RWPE2 (cell line): ENCODE data around the gene IRX5.

Source experiments
- ATAC-seq: fragments of 200-7000 bp; cut with Tn5 transposase; 3 replicates; pipeline ENCODE4 v1.9.1; 2021; ENCODE audit warnings: low read depth
- DNase-seq: peaks from one replicate; pipeline ENCODE4 v3.0.0-alpha.2; 2020; ENCODE audit warnings: low spot score
- H3K27ac ChIP-seq: fragments of 450-650 bp; 2 replicates; pipeline ENCODE4 v1.5.1; 2017; ENCODE audit warnings: mild to moderate bottlenecking; ENCODE audit not compliant: poor library complexity, severe bottlenecking
- H3K27me3 ChIP-seq: fragments of 250-450 bp; sonication (Bioruptor Pico); 2 replicates; pipeline ENCODE4 v1.5.1; 2021; ENCODE audit warnings: mild to moderate bottlenecking, moderate library complexity; ENCODE audit not compliant: insufficient read depth, poor library complexity, severe bottlenecking
- H3K36me3 ChIP-seq: fragments of 250-450 bp; sonication (Bioruptor Pico); 2 replicates; pipeline ENCODE4 v1.5.1; 2020; ENCODE audit warnings: low read depth, mild to moderate bottlenecking, moderate library complexity
- H3K4me1 ChIP-seq: fragments of 250-450 bp; sonication (Bioruptor Pico); 2 replicates; pipeline ENCODE4 v1.5.1; 2021; ENCODE audit warnings: mild to moderate bottlenecking, moderate library complexity; ENCODE audit not compliant: insufficient read depth, poor library complexity, severe bottlenecking
- H3K4me3 ChIP-seq: fragments of 250-450 bp; sonication (Bioruptor Pico); 2 replicates; pipeline ENCODE4 v1.5.1; 2021; ENCODE audit warnings: mild to moderate bottlenecking, moderate library complexity; ENCODE audit not compliant: severe bottlenecking
- H3K9me3 ChIP-seq: fragments of 250-450 bp; sonication (Bioruptor Pico); 2 replicates; pipeline ENCODE4 v1.5.1; 2021; ENCODE audit warnings: mild to moderate bottlenecking, moderate library complexity; ENCODE audit not compliant: severe bottlenecking
- TF ChIP-seq, protein P1 (sequence below): fragments of 450-650 bp; IDR thresholded peaks from one replicate; pipeline ENCODE4 v1.5.1; 2017; ENCODE audit warnings: mild to moderate bottlenecking, moderate library complexity; ENCODE audit not compliant: poor library complexity, severe bottlenecking

The IRX5 gene

DNA sequence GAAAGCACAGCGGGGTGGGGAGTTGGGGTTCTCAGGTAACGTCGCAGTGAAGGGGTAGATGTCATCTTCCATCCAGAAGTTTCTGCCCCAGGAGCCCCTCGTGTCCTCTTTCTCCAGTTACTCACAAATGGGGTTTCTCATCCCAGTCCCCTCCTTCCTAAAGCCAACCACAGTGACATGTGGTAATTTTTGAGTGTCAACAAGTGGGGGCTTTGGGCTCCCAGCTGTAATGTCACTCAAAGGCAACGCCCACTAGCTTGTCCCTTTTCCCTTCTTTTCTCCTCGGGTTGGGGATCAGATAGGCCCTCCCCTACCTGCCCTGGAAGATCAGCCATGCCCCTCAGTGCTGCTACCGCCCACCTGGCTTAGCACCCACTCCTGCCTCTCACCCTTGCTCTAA, 14.4 kb downstream of the IRX5 start:
- H3K27me3 ChIP-seq, result no peaks in the 10 kb centered on the region
- TF ChIP-seq, protein P1, sequence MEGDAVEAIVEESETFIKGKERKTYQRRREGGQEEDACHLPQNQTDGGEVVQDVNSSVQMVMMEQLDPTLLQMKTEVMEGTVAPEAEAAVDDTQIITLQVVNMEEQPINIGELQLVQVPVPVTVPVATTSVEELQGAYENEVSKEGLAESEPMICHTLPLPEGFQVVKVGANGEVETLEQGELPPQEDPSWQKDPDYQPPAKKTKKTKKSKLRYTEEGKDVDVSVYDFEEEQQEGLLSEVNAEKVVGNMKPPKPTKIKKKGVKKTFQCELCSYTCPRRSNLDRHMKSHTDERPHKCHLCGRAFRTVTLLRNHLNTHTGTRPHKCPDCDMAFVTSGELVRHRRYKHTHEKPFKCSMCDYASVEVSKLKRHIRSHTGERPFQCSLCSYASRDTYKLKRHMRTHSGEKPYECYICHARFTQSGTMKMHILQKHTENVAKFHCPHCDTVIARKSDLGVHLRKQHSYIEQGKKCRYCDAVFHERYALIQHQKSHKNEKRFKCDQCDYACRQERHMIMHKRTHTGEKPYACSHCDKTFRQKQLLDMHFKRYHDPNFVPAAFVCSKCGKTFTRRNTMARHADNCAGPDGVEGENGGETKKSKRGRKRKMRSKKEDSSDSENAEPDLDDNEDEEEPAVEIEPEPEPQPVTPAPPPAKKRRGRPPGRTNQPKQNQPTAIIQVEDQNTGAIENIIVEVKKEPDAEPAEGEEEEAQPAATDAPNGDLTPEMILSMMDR, result no peak

DNA sequence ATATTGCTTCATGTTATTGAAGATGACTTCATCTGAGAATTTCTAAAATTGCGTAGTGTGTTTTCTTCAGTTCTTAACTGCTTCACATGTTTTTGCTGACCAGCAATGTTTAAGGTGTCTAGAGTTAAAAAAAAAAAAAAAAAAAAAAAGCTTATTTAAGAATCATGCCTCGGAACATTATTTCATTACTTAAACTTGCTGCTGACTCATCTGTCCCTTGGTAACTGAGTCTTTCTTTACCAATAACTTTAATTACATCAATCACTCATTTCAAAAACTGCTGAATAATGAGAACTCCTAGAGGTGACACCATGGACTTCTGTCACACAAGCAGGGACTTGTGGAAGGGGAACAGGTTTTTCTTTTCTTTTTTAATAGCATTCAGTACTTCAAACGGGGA, 16.2 kb downstream of the IRX5 start:
- Histone ChIP-seq H3K27me3 (no peaks in the 10 kb centered on the region), H3K9me3 (no peaks in the 10 kb centered on the region), H3K4me1 (no peaks in the 10 kb centered on the region), H3K4me3 (no peak overlapping the region), H3K36me3 (no peaks in the 10 kb centered on the region), H3K27ac (no peak overlapping the region)
- TF ChIP-seq, protein P1, result no peak
- DNase-seq (no peak), ATAC-seq (no peak)

More for the DNA sequence above, 14.4 kb downstream of the IRX5 start:
- DNase-seq (no peak), ATAC-seq (no peak)
- Histone ChIP-seq H3K9me3 (no peaks in the 10 kb centered on the region), H3K36me3 (no peaks in the 10 kb centered on the region), H3K4me1 (no peaks in the 10 kb centered on the region), H3K4me3 (no peak overlapping the region), H3K27ac (no peak overlapping the region)

DNA sequence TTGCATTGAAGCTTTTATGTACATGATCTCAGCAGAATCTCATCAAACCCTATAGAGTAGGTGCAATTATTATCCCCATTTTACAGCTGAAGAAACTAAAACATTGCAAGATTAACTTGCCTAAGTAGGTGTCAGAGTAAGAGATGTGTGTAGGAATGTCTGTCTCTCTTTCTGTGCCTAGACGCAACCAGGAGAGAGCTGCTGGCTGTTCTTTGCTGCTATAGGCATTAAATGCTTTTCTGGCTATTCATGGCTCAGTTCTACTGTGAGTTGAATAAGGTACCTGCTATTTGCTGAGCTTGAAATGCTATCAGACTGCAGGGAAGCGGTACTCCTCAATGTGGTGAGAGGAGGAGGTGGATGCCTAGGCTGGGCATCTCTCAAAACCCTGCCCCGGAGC, 17.0 kb downstream of the IRX5 start:
- no peaks in the 10 kb centered on the region for H3K36me3 ChIP-seq
- TF ChIP-seq, protein P1, result no peak
- no peak for ATAC-seq
- no peaks in the 10 kb centered on the region for H3K27me3 ChIP-seq
- H3K4me3 ChIP-seq, result no peak overlapping the region
- no peak for DNase-seq
- no peaks in the 10 kb centered on the region for H3K9me3 ChIP-seq
- H3K27ac ChIP-seq, result no peak overlapping the region
- no peaks in the 10 kb centered on the region for H3K4me1 ChIP-seq

DNA sequence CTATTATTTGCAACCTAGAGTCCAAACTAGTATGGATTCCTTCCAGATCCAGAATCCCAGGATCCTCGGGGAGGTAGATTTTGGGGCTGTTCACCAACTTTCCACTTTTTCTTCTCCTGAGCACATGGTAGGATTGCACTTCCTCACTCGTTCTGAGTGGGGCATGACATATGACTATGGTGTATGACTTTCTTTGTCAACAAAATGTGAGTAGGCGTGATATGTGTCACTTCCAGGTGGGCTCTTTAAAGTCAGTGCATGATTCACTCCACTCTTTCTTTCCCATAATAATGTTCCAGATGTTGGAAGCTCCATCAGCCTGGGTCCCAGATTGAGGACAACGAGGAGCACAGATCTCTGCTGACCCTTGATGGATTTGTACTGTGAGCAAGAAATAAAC, 21.5 kb downstream of the IRX5 start:
- H3K4me3 ChIP-seq, result no peak overlapping the region
- H3K9me3 ChIP-seq, result no peaks in the 10 kb centered on the region
- no peaks in the 10 kb centered on the region for H3K4me1 ChIP-seq
- H3K27me3 ChIP-seq, result no peaks in the 10 kb centered on the region
- H3K36me3 ChIP-seq, result no peaks in the 10 kb centered on the region
- TF ChIP-seq, protein P1, result no peak
- no peak for DNase-seq
- no peak for ATAC-seq
- no peak overlapping the region for H3K27ac ChIP-seq

DNA sequence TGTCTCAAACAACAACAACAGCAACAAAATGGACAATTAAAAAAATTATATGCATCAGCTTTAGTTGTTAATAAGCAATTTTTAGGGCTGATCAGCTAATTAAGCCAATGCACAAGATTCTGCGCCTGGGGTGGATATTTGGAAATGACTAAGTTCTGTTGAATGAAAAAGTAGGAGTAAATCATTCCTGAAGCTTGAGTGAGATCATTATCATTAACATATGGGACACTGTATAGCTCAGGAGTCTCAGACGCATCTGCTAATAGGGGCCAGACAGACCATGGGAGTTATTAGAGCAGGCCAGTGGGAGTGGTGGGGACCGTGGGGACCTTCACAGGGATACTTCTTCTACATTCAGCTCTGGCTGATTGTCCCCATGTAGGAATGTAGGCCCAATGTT, 22.8 kb downstream of the IRX5 start:
- no peak overlapping the region for H3K4me3 ChIP-seq
- no peaks in the 10 kb centered on the region for H3K9me3 ChIP-seq
- no peaks in the 10 kb centered on the region for H3K27me3 ChIP-seq
- no peaks in the 10 kb centered on the region for H3K36me3 ChIP-seq
- ATAC-seq (no peak), DNase-seq (no peak)
- TF ChIP-seq, protein P1, result no peak
- H3K4me1 ChIP-seq, result no peaks in the 10 kb centered on the region
- H3K27ac ChIP-seq, result no peak overlapping the region
